GM10847 (cell line): ENCODE results near the gene UTP18.

Experiments used
- POLR2A ChIP-seq: IDR thresholded peaks from 2 replicates; pipeline ENCODE4 v1.6.1; 2011; ENCODE audit not compliant: insufficient read length; ENCODE audit errors: extremely low read depth

Gene UTP18

DNA sequence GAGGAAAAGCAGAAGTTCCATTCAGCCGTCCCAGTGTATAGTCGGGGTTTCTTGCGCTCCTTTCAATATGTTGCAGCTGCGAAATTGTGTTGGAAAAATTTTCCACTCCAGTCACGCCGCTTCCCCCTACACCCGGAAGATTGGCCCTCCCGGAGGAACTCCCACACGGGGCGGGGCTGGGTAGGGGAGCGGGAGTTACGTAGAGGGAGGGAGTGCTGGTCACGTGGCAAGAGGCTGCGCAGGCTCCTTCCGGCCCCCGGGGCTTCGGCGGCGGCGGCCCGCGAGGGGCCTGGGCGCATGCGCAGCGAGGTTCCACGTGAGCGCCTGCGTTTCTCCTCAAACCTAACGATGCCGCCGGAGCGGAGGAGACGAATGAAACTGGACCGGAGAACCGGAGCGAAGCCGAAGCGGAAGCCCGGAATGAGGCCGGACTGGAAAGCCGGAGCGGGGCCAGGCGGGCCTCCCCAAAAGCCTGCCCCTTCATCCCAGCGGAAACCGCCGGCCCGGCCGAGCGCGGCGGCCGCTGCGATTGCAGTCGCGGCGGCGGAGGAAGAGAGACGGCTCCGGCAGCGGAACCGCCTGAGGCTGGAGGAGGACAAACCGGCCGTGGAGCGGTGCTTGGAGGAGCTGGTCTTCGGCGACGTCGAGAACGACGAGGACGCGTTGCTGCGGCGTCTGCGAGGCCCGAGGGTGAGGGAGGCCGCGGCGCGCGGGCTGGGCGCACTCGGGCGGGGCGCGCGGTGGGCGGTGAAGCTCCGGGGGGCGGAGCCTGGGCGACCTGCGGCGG lies at the start of gene UTP18:
UTP18 (plus strand) TSS at position 310 of the 787 bp plus-strand sequence; CDS start at position 349, 39 bp downstream.
- peak; percentile 49 for TF ChIP-seq POLR2A

- no peak for TF ChIP-seq POLR2A
These were observed 45.4 kb upstream of the UTP18 start for GRCh38 chr17:51214920-51215319.

DNA sequence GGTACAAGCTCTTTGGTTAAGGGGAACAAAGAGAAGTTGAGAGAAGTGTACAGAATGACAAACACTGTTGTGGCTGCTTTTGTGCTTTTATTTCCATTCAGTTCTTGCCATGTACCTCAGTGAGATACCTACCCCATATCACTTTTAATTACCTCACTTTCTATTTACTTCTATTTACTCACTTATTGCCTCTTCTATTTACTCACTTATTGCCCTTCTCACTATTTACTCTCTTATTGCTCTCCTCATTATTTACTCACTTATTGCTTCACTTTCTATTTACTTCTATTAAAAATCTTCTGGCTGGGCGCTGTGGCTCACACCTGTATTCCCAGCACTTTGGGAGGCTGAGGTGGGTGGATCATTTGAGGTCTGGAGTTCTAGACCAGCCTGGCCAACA lies 42.4 kb upstream of the UTP18 start:
- TF ChIP-seq POLR2A, result no peak

DNA sequence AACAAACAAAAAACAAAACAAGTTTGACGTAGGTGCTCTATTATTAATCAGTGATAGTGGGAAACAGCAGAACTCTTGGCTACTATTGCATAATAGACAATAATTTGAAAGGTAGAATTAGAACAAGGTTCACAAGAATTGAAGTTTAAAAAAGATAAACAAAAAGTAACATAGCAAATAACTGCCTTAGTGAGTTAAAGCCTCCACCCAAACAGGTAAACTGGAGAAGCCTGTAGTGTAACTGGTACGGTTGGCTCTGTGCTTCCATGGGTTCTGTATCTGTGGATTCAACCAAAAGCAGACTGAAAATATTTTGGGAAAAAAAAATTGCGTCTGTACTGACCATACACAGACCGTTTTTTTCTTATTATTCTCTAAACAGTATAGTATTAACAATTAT lies 39.0 kb upstream of the UTP18 start:
- TF ChIP-seq POLR2A, result no peak

DNA sequence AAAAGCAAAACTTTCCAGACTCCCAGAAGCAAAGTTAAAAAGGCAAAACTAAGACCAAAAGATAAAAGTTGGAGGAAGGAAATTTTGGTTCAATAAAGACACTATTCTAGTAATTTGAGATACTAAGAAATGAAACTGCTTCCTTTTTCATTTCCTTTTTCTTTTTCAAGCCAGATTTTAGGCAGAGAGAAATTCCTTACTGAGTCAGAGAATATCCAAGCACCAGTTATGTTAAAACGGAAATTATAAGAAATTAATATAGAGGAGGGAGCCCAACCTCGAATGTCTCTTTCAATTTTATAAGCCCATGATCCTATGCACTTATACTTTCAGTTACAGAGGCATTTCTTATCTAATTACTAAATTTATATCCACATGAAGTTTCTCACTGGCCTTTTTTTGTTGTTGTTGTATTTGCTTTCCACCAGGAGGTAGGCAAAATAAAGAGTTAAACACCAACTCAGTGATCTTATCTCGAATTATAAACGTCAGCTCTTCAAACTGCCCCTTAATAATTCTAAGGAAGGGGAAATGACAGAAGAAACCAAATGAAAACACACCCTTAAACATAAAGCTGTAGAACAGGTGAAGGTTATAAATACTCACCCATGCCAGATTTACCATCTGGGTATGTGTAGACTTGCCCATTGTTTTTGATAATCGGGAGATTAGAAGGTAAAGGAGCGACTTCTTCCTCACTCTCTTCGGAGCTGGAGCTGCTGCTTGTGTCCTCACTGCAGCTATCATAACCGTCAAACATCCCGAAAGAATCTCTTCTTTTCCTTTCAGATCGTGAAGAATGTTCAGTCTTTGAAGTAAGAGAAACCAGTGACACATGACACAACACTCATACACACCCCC lies 35.7 kb upstream of the UTP18 start:
- no peak for TF ChIP-seq POLR2A

DNA sequence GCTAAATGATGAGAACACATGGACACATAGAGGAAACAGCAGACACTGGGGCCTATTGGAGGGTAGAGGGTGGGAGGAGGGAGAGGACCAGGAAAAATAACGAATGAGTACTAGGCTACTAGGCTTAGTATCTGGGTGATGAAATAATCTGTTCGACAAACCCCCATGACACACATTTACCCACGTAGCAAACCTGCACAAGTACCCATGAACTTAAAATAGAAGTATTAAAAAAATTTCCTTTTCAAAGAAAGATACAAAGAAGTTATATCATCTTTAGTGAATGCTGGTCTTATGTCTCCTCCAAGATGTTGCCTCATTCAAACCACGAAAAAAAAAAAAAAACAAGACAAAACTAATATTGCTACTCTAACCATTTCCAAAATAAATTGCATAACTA lies 32.2 kb upstream of the UTP18 start:
- no peak for TF ChIP-seq POLR2A

DNA sequence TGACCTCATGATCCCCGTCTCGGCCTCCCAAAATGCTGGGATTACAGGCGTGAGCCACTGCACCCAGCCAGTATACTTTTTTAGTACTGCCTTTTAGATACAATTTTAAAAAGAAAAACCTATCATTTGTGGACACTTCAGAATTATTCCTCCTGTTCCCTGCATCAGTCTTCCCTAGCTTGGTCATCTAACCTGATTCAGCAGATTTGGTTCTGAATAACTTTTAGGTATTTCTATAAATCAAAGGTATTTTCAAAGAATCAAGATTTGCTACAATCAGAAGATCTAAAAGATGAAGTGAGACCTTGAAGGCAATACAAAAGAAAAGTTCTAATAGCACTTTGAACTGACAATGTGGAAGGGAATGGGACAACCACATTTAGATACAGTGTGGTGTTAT lies 30.5 kb upstream of the UTP18 start:
- no peak for TF ChIP-seq POLR2A

DNA sequence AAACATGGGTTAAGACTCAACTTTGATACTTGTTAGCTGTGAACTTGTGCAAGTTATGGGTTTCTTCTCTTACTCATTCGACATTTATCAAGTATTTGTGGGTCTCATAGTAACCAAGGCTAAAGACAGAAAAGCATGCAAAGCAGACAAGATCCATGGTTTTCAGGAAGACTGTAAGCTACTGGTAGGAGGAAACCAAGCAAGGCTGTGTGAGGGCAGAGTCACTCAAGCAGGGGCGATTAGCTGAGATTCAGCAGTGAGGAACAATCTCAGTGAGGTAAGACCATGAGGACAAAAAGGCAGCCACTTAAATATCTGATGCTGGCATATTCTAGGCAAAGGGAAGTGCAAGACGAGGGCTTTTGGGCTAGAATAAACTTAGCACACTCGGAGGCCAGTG lies 30.0 kb upstream of the UTP18 start:
- TF ChIP-seq POLR2A, result no peak

GRCh38 chr17:51231999-51232398 lies 28.3 kb upstream of the UTP18 start:
- no peak for TF ChIP-seq POLR2A

DNA sequence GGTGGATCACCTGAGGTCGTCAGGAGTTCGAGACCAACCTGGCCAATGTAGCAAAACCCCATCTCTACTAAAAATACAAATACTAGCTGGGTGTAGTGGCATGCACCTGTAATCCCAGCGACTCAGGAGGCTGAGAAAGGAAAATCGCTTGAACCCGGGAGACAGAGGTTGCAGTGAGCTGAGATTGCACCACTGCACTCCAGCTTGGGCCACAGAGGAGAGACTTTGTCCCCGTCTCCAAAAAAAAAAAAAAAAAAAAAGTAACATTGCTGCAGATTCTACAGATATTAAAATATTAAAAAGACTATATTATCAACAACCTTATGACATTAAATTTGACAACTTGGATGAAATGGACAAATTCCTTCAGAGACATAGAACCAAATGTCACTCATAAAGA lies 26.2 kb upstream of the UTP18 start:
- no peak for TF ChIP-seq POLR2A

DNA sequence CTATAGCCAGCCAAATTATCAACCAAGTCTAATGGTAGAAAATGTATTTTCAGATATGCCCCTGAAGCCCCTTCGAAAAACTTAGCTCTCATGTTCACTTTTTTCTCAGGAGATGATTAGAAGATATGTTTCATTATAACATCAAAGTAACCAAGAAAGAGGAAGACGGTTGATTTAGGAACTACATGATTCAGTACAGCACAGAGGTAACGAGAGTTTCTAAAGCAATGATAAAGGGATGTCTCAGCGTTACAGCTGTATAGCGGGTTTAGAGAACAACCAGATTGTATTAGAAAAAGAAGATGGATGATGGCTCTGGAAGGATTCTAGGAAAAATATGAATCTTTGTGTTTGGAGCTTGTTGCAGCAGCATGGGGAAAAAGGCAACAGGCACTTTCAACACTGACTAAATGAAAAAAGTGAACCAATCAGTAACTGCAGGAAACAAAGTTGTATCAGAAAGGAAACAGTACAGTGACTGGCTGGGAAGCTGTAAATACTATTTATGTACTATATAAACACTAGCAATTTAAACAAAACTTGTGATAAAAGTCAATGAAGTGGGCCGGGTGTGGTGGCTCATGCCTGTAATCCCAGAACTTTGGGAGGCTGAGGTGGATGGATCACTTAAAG lies 22.0 kb upstream of the UTP18 start:
- no peak for TF ChIP-seq POLR2A

GRCh38 chr17:51240275-51240674 lies 20.1 kb upstream of the UTP18 start:
- no peak for TF ChIP-seq POLR2A

DNA sequence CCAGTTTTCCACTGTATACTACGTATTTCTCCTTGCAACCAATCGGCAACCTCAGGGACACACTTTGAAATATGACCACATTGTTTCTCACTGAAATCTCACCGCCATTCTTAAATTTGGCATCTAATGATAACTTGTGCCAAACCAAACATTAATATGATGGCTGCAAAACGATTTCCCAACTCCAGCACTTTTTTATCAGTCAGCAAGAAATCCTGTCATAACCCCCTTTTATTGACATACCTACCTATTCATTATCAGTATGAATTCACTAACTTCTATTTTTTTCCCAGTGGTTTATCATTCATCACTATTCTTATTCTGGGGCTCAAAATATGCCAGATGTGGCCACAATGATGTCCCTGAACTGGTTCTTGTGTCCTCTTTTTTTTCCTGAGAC lies 16.3 kb upstream of the UTP18 start:
- no peak for TF ChIP-seq POLR2A

DNA sequence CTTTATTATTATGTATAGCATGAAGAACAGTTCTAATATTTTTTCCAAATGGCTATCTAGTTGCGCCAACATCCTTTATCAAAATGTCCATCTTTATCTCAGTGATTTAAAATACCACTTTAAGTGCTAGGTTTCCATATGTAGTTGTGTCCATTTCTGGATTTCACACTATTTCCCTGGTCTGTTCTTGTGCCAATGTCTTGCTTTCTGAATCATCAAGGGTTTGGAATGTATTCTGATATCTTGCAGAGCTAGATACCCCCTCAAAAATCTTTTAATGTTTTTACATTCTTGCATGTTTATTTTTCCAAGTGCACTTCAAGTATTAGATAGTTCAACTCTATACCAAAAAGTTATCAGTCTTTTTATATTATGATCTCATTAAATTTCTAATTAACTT lies 14.8 kb upstream of the UTP18 start:
- TF ChIP-seq POLR2A, result no peak

DNA sequence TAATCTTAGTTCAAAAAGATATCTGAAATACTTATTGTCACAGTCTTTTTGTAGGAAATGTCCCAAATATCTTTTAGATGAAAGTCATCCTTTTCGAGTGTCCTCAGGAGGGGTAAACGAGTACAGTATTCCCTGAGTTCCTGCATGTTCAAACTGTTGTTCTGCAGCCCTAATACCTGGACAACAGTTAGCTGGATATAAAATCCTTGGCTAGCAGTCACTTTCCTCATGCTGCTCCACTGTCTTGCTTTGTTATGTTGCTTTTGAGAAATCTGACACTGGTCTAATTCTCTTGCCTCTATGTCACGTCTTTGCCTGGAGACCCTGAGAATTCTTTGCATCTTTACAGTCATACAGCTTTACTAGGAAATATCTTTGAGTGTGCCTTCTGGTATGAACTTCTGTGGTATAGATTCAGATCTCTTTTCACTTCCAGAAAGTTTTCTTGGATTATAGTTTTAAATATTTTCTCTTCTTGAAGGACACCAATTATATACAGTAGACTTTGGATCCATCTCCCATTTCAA lies 10.0 kb upstream of the UTP18 start:
- TF ChIP-seq POLR2A, result no peak

DNA sequence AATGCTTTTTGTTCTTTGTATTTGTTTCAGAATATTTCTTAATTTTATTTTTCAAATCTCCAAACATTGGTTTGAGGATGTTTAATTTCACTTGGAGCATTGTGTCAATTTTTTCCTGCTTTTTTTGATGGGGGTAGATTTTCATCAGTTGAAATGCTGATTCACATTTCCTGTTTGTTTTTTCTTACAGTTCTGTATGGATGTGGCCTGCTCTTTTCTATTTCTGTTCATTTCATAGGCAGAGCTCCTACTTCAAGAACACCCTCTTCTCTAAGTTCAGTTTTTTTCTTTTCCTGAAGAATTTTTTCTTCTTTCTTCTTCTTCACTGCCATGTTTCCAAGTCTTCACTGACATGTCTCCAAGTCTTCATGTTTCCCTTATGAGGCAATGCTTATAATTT lies 9.3 kb upstream of the UTP18 start:
- no peak for TF ChIP-seq POLR2A
